SU-DHL-6 (cell line): ENCODE results near the gene MICAL2.

Source experiments
- CTCF ChIP-seq: fragments of 200-600 bp; sonication (generic); IDR thresholded peaks from one replicate; pipeline ENCODE4 v1.5.1; 2017; ENCODE audit warnings: antibody characterized with exemption, mild to moderate bottlenecking, low read length, moderate library complexity; ENCODE audit not compliant: insufficient read depth, poor library complexity, severe bottlenecking
- EZH2phosphoT487 ChIP-seq: fragments of 200-600 bp; sonication (generic), shearing (Covaris generic); conservative IDR thresholded peaks from 2 replicates; pipeline ENCODE4 v1.6.1; 2018; ENCODE audit warnings: mild to moderate bottlenecking, antibody characterized with exemption, low read length, moderate library complexity, mixed read lengths

GRCh38 chr11:12284316-12285050 lies 174.1 kb downstream of the MICAL2 start:
- TF ChIP-seq CTCF (no peak), EZH2phosphoT487 (no peak)
